Bronchial epithelial cell (primary cell): Measurements from ENCODE around the gene TPPP3. TPM values are rescaled to one million over a fixed set of nuclear protein-coding genes. Genes with fewer than 3 reads are reported as not detected.
"Not testable (repeated sequence)": the region's sequence is repeated elsewhere in the genome, so short reads cannot be mapped to it uniquely, and the experiment has no call there.

ENCODE experiments used
- DNase-seq: peaks from one replicate; pipeline ENCODE4 v3.0.0-alpha.2; 2010; ENCODE audit warnings: low read depth
- FAIRE-seq: peaks from 2 replicates; lab custom pipeline; 2011; peaks lifted over from hg19 to GRCh38; lab: Jason Lieb, UNC
- H3K27me3 ChIP-seq: 2 replicates; pipeline ENCODE4 v1.5.1; 2011; ENCODE audit warnings: low read length; ENCODE audit not compliant: control insufficient read depth, insufficient read depth
- H3K36me3 ChIP-seq: 2 replicates; pipeline ENCODE4 v1.5.1; 2011; ENCODE audit warnings: low read length; ENCODE audit not compliant: control insufficient read depth, insufficient read depth
- H3K4me3 ChIP-seq: 2 replicates; pipeline ENCODE4 v1.5.1; 2011; ENCODE audit warnings: mild to moderate bottlenecking, low read depth, low read length, control low read depth
- total RNA-seq: library from RNA; depleted of rRNA; stranded (reverse); fragments of >200 nt; gene quantifications from 2 replicates; pipeline ENCODE4 v1.2.1, GENCODE V29; 2014
- TF ChIP-seq, protein P1 (sequence below): IDR thresholded peaks from 2 replicates; pipeline ENCODE4 v1.5.1; 2011; ENCODE audit warnings: mild to moderate bottlenecking, moderate library complexity, low read length, control low read depth, inconsistent platforms; ENCODE audit not compliant: insufficient read depth, severe bottlenecking

The TPPP3 gene
- total RNA-seq, 1 donor from 2014 or later = not detected

DNA sequence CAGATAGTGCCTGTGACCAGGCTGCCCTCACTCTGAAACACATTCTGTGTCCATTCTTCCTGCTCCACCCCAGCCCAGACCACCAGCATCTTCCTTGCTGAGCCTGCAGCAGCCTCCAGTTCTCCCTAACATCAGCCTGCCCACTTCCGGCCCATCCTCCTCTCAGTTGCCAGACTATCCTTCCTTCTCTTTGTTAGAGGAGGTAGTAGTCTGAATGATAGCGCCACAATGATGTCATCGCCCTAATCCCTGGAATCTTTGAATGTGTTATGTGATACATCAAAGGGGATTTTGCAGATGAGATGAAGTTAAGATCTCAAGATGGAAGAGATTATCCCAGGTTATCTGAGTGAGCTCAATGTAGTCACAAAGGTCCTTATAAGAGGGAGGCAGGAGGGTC, 26.2 kb upstream of the TPPP3 start:
- no peaks in the 10 kb centered on the region for H3K27me3 ChIP-seq
- no peak for FAIRE-seq

DNA sequence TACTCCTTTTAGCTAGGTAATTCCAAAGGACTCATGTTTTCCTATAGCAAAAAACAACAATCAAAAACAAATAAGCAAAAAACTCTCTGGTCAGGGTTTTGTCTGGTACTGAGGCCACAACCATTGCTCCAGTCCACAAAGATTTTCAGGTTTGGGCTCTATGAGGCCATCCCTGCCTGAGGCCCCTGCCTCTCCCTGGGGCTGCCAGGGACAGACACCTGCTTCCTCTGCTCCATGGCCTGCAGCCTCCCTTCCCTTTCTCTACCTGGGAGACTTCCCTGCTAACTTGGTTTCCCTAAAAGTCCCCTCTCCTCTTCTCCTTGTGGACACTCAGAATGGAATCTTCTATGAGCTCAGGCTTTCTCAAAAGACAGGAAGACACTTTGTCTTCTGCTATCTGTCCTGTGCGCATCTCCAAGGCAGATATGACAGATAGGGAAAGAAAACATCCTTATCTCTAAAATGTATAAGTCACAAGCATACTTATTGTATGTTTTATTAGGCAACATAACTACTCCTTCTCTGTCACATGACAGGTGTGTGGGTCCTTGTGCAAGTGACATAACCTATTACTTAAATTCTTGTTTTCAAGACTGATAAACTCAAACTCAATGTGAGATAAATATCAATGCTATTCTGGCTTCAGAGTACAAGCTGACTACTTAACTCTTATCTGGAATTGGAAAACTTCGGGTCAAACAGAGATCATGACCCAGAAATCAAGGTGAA, 24.2 kb upstream of the TPPP3 start:
- FAIRE-seq = no peak
- Histone ChIP-seq H3K27me3 (no peaks in the 10 kb centered on the region), H3K36me3 (no peaks in the 10 kb centered on the region), H3K4me3 (no peak overlapping the region)
- DNase-seq = no peak
- TF ChIP-seq, protein P1, sequence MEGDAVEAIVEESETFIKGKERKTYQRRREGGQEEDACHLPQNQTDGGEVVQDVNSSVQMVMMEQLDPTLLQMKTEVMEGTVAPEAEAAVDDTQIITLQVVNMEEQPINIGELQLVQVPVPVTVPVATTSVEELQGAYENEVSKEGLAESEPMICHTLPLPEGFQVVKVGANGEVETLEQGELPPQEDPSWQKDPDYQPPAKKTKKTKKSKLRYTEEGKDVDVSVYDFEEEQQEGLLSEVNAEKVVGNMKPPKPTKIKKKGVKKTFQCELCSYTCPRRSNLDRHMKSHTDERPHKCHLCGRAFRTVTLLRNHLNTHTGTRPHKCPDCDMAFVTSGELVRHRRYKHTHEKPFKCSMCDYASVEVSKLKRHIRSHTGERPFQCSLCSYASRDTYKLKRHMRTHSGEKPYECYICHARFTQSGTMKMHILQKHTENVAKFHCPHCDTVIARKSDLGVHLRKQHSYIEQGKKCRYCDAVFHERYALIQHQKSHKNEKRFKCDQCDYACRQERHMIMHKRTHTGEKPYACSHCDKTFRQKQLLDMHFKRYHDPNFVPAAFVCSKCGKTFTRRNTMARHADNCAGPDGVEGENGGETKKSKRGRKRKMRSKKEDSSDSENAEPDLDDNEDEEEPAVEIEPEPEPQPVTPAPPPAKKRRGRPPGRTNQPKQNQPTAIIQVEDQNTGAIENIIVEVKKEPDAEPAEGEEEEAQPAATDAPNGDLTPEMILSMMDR = no peak

More for the DNA sequence above, 26.2 kb upstream of the TPPP3 start:
- Histone ChIP-seq H3K4me3 (no peak overlapping the region), H3K36me3 (no peaks in the 10 kb centered on the region)
- TF ChIP-seq, protein P1 = no peak
- DNase-seq = no peak

DNA sequence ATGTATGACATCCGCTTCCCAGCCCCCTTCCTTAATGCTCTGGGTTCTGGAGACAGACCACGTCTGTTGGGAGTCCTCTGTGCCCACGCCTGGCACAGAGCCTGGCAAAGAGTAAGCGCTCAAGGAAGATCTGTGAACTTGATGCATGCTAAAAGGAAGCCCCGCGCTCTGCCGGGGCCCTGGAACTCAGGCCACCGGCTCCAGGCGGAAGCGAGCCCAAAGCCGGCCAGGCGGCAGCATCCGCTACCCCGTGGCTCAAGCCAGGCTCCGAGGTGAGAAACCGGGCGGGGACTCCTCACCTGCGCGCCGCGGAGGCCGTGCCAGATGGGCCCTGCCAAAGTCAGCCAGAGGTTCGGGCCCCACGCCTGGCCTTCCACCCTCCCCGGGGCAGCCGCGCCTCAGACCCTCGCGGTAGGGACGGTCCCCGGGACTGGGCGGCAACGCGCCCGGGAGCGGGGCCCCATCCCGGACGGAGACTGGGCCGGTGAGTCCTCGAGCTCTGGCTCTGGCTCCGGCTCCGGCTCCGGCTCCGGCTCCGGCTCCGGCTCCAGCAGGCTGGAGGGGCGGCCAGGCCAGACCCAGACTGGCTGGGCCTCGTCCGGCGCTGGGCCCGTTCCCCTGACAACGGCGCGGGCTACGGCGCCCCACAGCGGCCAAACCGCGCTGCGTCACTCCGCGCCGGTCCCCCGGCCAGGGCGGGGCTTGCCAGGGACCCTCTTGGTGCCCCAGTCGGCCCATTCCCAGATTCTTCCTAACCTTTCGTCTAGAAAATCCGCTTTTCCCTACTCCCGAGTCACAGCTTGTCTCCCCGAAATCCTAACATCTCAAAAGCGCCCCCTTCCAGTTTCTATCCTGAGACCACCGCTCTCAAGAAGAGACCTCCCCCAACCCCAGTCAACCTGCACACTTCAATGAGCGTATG, 22.8 kb upstream of the TPPP3 start, which contains the start of gene ZDHHC1:
TSS of gene ZDHHC1 (minus strand) at position 606 of the 922 bp plus-strand sequence. CDS start 8,702 bp downstream, outside the sequence.
- Histone ChIP-seq H3K4me3 (peak within 1 kb of the TSS; percentile 66), H3K27me3 (no peaks in the 10 kb centered on the region), H3K36me3 (no peaks in the 10 kb centered on the region)
- TF ChIP-seq, protein P1 = peak; percentile 58
- FAIRE-seq = no peak
- DNase-seq = peak; percentile 65

DNA sequence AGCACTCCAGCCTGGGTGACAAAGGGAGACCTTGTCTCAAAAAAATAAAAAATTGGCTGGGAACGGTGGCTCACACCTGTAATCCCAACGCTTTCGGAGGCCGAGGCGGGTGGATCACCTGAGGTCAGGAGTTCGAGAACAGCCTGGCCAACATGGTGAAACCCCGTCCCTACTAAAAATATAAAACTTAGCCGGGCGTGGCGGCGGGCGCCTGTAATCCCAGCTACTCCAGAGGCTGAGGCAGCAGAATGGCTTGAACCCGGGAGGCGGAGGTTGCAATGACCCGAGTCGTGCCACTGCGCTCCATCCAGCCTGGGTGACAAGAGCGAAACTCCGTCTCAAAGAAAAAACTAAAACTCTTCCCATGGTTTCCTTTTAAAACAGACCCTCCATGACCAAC, 22.1 kb upstream of the TPPP3 start:
- H3K36me3 ChIP-seq, H3K27me3 ChIP-seq, FAIRE-seq, DNase-seq: not testable (repeated sequence)
- H3K4me3 ChIP-seq = peak overlapping the region; percentile 66

DNA sequence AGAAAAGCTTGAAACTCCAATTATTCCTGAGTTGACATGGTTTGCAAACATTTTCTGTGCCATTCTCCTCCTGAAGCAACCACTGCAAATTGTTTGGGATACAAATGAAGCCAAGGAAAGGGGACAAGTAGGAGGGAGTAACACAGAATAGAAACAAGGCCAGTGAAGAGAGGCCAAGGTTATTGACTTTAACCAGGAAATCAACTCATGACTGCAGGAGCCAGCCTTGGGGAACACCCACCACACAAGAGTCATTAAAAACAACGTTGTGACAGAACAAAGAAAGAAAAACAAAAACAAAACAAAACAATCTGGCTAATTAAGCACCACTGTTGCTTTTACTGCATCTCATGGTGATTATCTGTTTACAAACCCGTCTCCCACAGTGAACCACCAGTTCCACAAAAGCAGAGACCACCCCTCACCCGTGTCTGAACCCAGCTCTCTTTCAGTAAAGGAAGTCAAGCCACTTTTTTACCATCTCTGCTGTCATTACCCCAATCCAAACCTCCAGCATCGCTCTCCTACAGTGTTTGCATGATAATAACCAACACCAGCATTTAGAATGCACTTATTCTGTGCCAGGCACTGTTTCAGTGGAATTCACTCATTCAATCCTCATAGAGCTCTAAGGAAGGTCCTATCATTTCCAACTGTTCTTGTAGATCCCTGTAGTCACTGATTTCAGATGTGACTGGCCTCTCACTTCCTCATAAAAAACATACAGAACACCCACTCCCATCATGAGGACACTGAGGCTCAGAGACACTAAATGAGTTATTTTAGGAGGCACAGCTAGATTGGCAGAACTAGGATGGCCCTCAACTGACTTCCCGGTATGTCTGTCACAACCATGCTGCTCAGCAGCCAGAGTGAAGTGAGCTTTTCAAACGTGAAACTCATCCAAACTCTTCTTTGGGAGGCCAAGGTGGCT, 20.9 kb upstream of the TPPP3 start:
- TF ChIP-seq, protein P1 = no peak
- H3K4me3 ChIP-seq = no peak overlapping the region
- FAIRE-seq = no peak
- no peak for DNase-seq
- no peaks in the 10 kb centered on the region for H3K27me3 ChIP-seq
- no peaks in the 10 kb centered on the region for H3K36me3 ChIP-seq
